GM12878 (cell line): Measurements from ENCODE around the gene ASB4. TPM values are rescaled to one million over a fixed set of nuclear protein-coding genes. Genes with fewer than 3 reads are reported as not detected.

Source experiments
- BCL11A ChIP-seq: IDR thresholded peaks from 2 replicates; pipeline ENCODE4 v1.6.1; 2011; ENCODE audit warnings: low read depth, low read length
- BHLHE40 ChIP-seq, 2 experiments: fragments of 450-650 bp in 1 of 2; IDR thresholded peaks; 2 replicates each; pipeline ENCODE4 v1.6.1; 2011 to 2017; ENCODE audit warnings: low read depth in 2 of 2, borderline replicate concordance in 1 of 2, improper control_type of control experiment in 1 of 2, low read length in 1 of 2, mild to moderate bottlenecking in 1 of 2
- CBX5 ChIP-seq: sonication (generic); IDR thresholded peaks from 2 replicates; pipeline ENCODE4 v1.6.1; 2016; ENCODE audit warnings: low read depth, moderate library complexity, mild to moderate bottlenecking, inconsistent platforms
- CHD2 ChIP-seq: IDR thresholded peaks from 2 replicates; pipeline ENCODE4 v1.6.1; 2011; ENCODE audit warnings: low read depth, low read length, improper control_type of control experiment, borderline replicate concordance
- CHD4 ChIP-seq: fragments of 200-600 bp; sonication (generic); IDR thresholded peaks from 2 replicates; pipeline ENCODE4 v1.6.1; 2016; ENCODE audit warnings: mild to moderate bottlenecking
- EED ChIP-seq: sonication (generic); IDR thresholded peaks from 2 replicates; pipeline ENCODE4 v1.6.1; 2016; ENCODE audit warnings: antibody characterized with exemption, low read depth
- EZH2 ChIP-seq: IDR thresholded peaks from 2 replicates; pipeline ENCODE4 v1.6.1; 2012; ENCODE audit warnings: low read depth, mild to moderate bottlenecking, control low read depth, inconsistent platforms, low read length, borderline replicate concordance; ENCODE audit not compliant: control insufficient read depth
- MYC ChIP-seq: IDR thresholded peaks from 2 replicates; pipeline ENCODE4 v1.6.1; 2011; ENCODE audit warnings: mild to moderate bottlenecking, low read length, moderate library complexity, inconsistent platforms; ENCODE audit not compliant: insufficient read depth, insufficient replicate concordance, insufficient read length, severe bottlenecking
- NR2C1 ChIP-seq: fragments of 450-650 bp; IDR thresholded peaks from 2 replicates; pipeline ENCODE4 v1.6.1; 2017; ENCODE audit warnings: antibody characterized with exemption, mild to moderate bottlenecking, moderate library complexity
- POLR2A ChIP-seq: IDR thresholded peaks from 2 replicates; pipeline ENCODE4 v1.6.1; 2011; ENCODE audit warnings: low read depth, mild to moderate bottlenecking, low read length
- RUNX3 ChIP-seq: IDR thresholded peaks from 2 replicates; pipeline ENCODE4 v1.6.1; 2012; ENCODE audit warnings: low read length, inconsistent platforms
- SIX5 ChIP-seq: IDR thresholded peaks from 2 replicates; pipeline ENCODE4 v1.6.1; 2011; ENCODE audit warnings: mild to moderate bottlenecking, low read depth, low read length, moderate library complexity; ENCODE audit not compliant: severe bottlenecking
- SMARCA5 ChIP-seq: fragments of 450-650 bp; IDR thresholded peaks from 2 replicates; pipeline ENCODE4 v1.6.1; 2017; ENCODE audit warnings: mild to moderate bottlenecking
- SREBF2 ChIP-seq: IDR thresholded peaks from 2 replicates; pipeline ENCODE4 v1.6.1; 2012; ENCODE audit warnings: mild to moderate bottlenecking, low read length
- STAT3 ChIP-seq: IDR thresholded peaks from 2 replicates; pipeline ENCODE4 v1.6.1; 2011; ENCODE audit warnings: low read depth, low read length, improper control_type of control experiment
- SUPT20H ChIP-seq: IDR thresholded peaks from 2 replicates; pipeline ENCODE4 v1.6.1; 2011; ENCODE audit warnings: low read depth, mild to moderate bottlenecking, low read length, moderate library complexity, borderline replicate concordance; ENCODE audit not compliant: control insufficient read depth
- TAF1 ChIP-seq: IDR thresholded peaks from 2 replicates; pipeline ENCODE4 v1.6.1; 2011; ENCODE audit warnings: mild to moderate bottlenecking, low read depth, low read length, borderline replicate concordance
- TCF7 ChIP-seq: IDR thresholded peaks from 2 replicates; pipeline ENCODE4 v1.6.1; 2014; ENCODE audit warnings: antibody characterized with exemption, borderline replicate concordance
- YY1 ChIP-seq: IDR thresholded peaks from 2 replicates; pipeline ENCODE4 v1.6.1; 2011; ENCODE audit warnings: low read depth, mild to moderate bottlenecking, low read length
- ZNF274 ChIP-seq: IDR thresholded peaks from one replicate; pipeline ENCODE4 v1.8.0; 2011; ENCODE audit not compliant: insufficient read length, insufficient read depth
- polyA plus RNA-seq, 11 experiments: library from polyadenylated mRNA; depleted of rRNA in 4 of 11; unstranded in 6 of 11; stranded (reverse) in 5 of 11; fragments of >200 nt; fragmentation: Nextera tagmentation in 4 of 11; fragmentation: Illumina TruSeq in 1 of 11; extraction: Ambion mirVana in 4 of 11; extraction: Trizol in 1 of 11; gene quantifications; 1 replicate in 1 of 11; 2 replicates in 10 of 11; pipeline versions ENCODE4 v1.2.1 to v1.2.3, GENCODE V29; 2011 to 2016; ENCODE audit warnings: inconsistent platforms in 2 of 11, missing spikeins in 2 of 11, low read depth in 1 of 11
- total RNA-seq, 4 experiments: library from RNA; depleted of rRNA in 3 of 4; stranded (reverse); fragments of >200 nt in 3 of 4; fragmentation: Illumina TruSeq in 1 of 4; extraction: Trizol in 1 of 4; gene quantifications; 2 replicates each; pipeline versions ENCODE4 v1.2.1 to v1.2.3, GENCODE V29; 2013 to 2021
- TF ChIP-seq, protein P1 (sequence below): fragments of 450-650 bp; formaldehyde crosslinking; IDR thresholded peaks from 2 replicates; pipeline ENCODE4 v1.4.0; 2022; ENCODE audit warnings: mild to moderate bottlenecking, moderate library complexity
- TF ChIP-seq, protein P2 (sequence below): IDR thresholded peaks from 2 replicates; pipeline ENCODE4 v1.6.1; 2011; ENCODE audit warnings: low read depth, low read length, improper control_type of control experiment, borderline replicate concordance
- TF ChIP-seq, protein P3 (sequence below): fragments of 450-650 bp; IDR thresholded peaks from 2 replicates; pipeline ENCODE4 v1.6.1; 2016; ENCODE audit warnings: mild to moderate bottlenecking
- TF ChIP-seq, protein P4 (sequence below): fragments of 450-650 bp; IDR thresholded peaks from 2 replicates; pipeline ENCODE4 v1.6.1; 2018; ENCODE audit warnings: mild to moderate bottlenecking, low read depth, moderate library complexity; ENCODE audit not compliant: partially characterized antibody

ASB4 gene
- total and polyA plus RNA-seq, 10 of the 15 experiments (the other 5 are each of a cell fraction or from before 2014, with no cell fraction given) = 0.12 to 1.1 TPM; not detected in 8

DNA sequence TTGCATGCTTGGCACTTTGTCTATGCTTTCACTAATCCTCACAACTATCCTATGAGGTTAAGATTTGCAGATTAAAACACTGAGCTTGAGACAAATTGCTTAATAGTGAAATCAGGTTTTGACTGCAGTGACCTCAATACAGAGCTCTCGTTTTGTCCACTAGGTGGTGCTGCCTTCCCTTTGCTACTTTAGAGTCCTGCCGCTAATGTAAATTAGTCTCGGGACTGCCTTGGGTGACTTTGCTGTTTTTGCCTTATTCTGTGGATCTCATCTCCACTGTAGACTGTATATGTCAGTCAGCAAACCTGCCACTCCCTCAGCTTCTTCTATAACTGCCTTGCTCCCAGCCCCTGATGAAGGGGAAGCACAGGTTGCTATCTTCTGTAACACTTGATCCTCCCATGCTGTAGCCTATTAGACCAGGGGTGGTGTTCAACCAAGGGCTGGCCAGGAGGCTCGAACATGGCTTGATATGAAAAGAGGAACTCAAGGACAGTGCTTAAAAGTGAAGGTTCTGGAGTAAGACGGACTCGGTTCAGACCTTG is 26.0 kb downstream of the ASB4 start (continued):
- TF ChIP-seq, protein P1, sequence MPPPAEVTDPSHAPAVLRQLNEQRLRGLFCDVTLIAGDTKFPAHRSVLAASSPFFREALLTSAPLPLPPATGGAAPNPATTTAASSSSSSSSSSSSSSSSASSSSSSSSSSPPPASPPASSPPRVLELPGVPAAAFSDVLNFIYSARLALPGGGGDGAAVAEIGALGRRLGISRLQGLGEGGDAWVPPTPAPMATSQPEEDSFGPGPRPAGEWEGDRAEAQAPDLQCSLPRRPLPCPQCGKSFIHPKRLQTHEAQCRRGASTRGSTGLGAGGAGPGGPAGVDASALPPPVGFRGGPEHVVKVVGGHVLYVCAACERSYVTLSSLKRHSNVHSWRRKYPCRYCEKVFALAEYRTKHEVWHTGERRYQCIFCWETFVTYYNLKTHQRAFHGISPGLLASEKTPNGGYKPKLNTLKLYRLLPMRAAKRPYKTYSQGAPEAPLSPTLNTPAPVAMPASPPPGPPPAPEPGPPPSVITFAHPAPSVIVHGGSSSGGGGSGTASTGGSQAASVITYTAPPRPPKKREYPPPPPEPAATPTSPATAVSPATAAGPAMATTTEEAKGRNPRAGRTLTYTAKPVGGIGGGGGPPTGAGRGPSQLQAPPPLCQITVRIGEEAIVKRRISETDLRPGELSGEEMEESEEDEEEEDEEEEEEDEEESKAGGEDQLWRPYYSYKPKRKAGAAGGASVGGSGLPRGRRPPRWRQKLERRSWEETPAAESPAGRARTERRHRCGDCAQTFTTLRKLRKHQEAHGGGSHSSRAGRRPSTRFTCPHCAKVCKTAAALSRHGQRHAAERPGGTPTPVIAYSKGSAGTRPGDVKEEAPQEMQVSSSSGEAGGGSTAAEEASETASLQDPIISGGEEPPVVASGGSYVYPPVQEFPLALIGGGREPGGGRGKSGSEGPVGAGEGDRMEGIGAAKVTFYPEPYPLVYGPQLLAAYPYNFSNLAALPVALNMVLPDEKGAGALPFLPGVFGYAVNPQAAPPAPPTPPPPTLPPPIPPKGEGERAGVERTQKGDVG (CRISPR knock-in tag) = no peak
- no peak for TF ChIP-seq EED
- TF ChIP-seq TAF1 = no peak
- no peak for TF ChIP-seq SUPT20H
- TF ChIP-seq YY1 = 0 out of 2 replicates have a peak, but pooled peaks have one; percentile 31
- peak; percentile 47; the same call in 1 of the 2 replicates for TF ChIP-seq RUNX3
- TF ChIP-seq, protein P2, sequence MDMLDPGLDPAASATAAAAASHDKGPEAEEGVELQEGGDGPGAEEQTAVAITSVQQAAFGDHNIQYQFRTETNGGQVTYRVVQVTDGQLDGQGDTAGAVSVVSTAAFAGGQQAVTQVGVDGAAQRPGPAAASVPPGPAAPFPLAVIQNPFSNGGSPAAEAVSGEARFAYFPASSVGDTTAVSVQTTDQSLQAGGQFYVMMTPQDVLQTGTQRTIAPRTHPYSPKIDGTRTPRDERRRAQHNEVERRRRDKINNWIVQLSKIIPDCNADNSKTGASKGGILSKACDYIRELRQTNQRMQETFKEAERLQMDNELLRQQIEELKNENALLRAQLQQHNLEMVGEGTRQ = no peak
- no peak for TF ChIP-seq BCL11A
- no peak for TF ChIP-seq CHD4
- no peak for TF ChIP-seq CBX5
- TF ChIP-seq POLR2A = no peak
- TF ChIP-seq SIX5 = no peak
- no peak for TF ChIP-seq EZH2
- TF ChIP-seq SMARCA5 = peak; percentile 61; the same call in 1 of the 2 replicates
- TF ChIP-seq NR2C1 = no peak
- TF ChIP-seq STAT3 = no peak
- TF ChIP-seq SREBF2 = no peak
- no peak for TF ChIP-seq ZNF274
- TF ChIP-seq TCF7 = no peak
- no peak for TF ChIP-seq CHD2
- TF ChIP-seq, protein P3, sequence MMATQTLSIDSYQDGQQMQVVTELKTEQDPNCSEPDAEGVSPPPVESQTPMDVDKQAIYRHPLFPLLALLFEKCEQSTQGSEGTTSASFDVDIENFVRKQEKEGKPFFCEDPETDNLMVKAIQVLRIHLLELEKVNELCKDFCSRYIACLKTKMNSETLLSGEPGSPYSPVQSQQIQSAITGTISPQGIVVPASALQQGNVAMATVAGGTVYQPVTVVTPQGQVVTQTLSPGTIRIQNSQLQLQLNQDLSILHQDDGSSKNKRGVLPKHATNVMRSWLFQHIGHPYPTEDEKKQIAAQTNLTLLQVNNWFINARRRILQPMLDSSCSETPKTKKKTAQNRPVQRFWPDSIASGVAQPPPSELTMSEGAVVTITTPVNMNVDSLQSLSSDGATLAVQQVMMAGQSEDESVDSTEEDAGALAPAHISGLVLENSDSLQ = no peak
- TF ChIP-seq MYC = no peak
- TF ChIP-seq, protein P4, sequence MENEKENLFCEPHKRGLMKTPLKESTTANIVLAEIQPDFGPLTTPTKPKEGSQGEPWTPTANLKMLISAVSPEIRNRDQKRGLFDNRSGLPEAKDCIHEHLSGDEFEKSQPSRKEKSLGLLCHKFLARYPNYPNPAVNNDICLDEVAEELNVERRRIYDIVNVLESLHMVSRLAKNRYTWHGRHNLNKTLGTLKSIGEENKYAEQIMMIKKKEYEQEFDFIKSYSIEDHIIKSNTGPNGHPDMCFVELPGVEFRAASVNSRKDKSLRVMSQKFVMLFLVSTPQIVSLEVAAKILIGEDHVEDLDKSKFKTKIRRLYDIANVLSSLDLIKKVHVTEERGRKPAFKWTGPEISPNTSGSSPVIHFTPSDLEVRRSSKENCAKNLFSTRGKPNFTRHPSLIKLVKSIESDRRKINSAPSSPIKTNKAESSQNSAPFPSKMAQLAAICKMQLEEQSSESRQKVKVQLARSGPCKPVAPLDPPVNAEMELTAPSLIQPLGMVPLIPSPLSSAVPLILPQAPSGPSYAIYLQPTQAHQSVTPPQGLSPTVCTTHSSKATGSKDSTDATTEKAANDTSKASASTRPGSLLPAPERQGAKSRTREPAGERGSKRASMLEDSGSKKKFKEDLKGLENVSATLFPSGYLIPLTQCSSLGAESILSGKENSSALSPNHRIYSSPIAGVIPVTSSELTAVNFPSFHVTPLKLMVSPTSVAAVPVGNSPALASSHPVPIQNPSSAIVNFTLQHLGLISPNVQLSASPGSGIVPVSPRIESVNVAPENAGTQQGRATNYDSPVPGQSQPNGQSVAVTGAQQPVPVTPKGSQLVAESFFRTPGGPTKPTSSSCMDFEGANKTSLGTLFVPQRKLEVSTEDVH = no peak
- TF ChIP-seq BHLHE40 (IDR thresholded peaks at IDR 0.05; ENCODE audit: borderline replicate concordance in 1 of 2, low read depth in 2 of 2, low read length in 1 of 2) = peak; percentile 26 to 36; a peak in 1 of 4 replicates
